AG09309 (cell line): ENCODE measurements around the gene LAMA2.

Source experiments
- DNase-seq: peaks from one replicate; pipeline ENCODE4 v3.0.0-alpha.2; 2010; ENCODE audit warnings: low read depth
- H3K4me3 ChIP-seq: 2 replicates; pipeline ENCODE4 v1.5.1; 2011; ENCODE audit warnings: mild to moderate bottlenecking, low read depth, low read length, moderate library complexity; ENCODE audit not compliant: control insufficient read depth
- CTCF ChIP-seq: IDR thresholded peaks from 2 replicates; pipeline ENCODE4 v1.5.1; 2011; ENCODE audit warnings: mild to moderate bottlenecking, low read depth, low read length, inconsistent platforms; ENCODE audit not compliant: insufficient read depth, control insufficient read depth; ENCODE audit errors: missing control alignments

LAMA2 gene

GRCh38 chr6:129393654-129394053, 510.7 kb downstream of the LAMA2 start:
- no peak for TF ChIP-seq CTCF
- no peak overlapping the region for H3K4me3 ChIP-seq

GRCh38 chr6:129398764-129399163, 515.8 kb downstream of the LAMA2 start:
- H3K4me3 ChIP-seq: no peak overlapping the region
- TF ChIP-seq CTCF: no peak
- DNase-seq: no peak

More at GRCh38 chr6:129393654-129394053, 510.7 kb downstream of the LAMA2 start:
- DNase-seq: no peak

GRCh38 chr6:129402244-129402643, 519.3 kb downstream of the LAMA2 start:
- DNase-seq: no peak
- H3K4me3 ChIP-seq: no peak overlapping the region
- TF ChIP-seq CTCF: no peak

- no peak for DNase-seq
- H3K4me3 ChIP-seq: no peak overlapping the region
- no peak for TF ChIP-seq CTCF
Measured at GRCh38 chr6:129411092-129411491, 528.2 kb downstream of the LAMA2 start.

GRCh38 chr6:129416337-129416990, 533.5 kb downstream of the LAMA2 start:
- H3K4me3 ChIP-seq: no peak overlapping the region
- no peak for DNase-seq
- no peak for TF ChIP-seq CTCF

- DNase-seq: no peak
- no peak overlapping the region for H3K4me3 ChIP-seq
- no peak for TF ChIP-seq CTCF
Measured at GRCh38 chr6:129417416-129418086, 534.6 kb downstream of the LAMA2 start.

- no peak for TF ChIP-seq CTCF
- H3K4me3 ChIP-seq: no peak overlapping the region
Measured at GRCh38 chr6:129419324-129419723, 536.4 kb downstream of the LAMA2 start.

More at GRCh38 chr6:129419324-129419723, 536.4 kb downstream of the LAMA2 start:
- DNase-seq: no peak
